HFFc6 (cell line): ENCODE measurements around the gene SLC6A9. TPM values are rescaled to one million over a fixed set of nuclear protein-coding genes. Genes with fewer than 3 reads are reported as not detected.

ENCODE experiments used
- DNase-seq: peaks from one replicate; pipeline ENCODE4 v3.0.0-alpha.2; 2018
- H3K27ac Mint-ChIP-seq: 2 replicates; pipeline ENCODE4 v1.8.0; 2020; ENCODE audit warnings: mild to moderate bottlenecking, mixed read lengths
- H3K27me3 Mint-ChIP-seq: 2 replicates; pipeline ENCODE4 v1.8.0; 2021; ENCODE audit warnings: mild to moderate bottlenecking, moderate library complexity, mixed read lengths; ENCODE audit not compliant: insufficient read depth
- H3K36me3 Mint-ChIP-seq: 2 replicates; pipeline ENCODE4 v1.8.0; 2021; ENCODE audit warnings: low read depth, mixed read lengths
- H3K4me1 Mint-ChIP-seq: 2 replicates; pipeline ENCODE4 v1.8.0; 2020; ENCODE audit warnings: low read depth, mixed read lengths
- H3K4me3 Mint-ChIP-seq: 2 replicates; pipeline ENCODE4 v1.8.0; 2020; ENCODE audit warnings: mild to moderate bottlenecking, moderate library complexity, mixed read lengths
- H3K9me3 Mint-ChIP-seq: 2 replicates; pipeline ENCODE4 v1.8.0; 2020; ENCODE audit warnings: mild to moderate bottlenecking, mixed read lengths
- total RNA-seq, 6 experiments: library from RNA; stranded (reverse); fragmentation: NEBNext Ultra II Directional; extraction: Animal tissue kit (Norgen Biotek cat#: 25700); gene quantifications; 2 replicates in 1 of 6; 3 replicates in 5 of 6; pipeline ENCODE4 v1.2.3, GENCODE V29; 2021
- TF ChIP-seq, protein P1 (sequence below): fragments of 200-600 bp; sonication (generic); IDR thresholded peaks from 2 replicates; pipeline ENCODE4 v1.5.0; 2021; ENCODE audit warnings: antibody characterized with exemption, mild to moderate bottlenecking

The SLC6A9 gene
- total RNA-seq, 6 experiments from 2014 or later = 8.3 to 11.0 (median 9.3) TPM

DNA sequence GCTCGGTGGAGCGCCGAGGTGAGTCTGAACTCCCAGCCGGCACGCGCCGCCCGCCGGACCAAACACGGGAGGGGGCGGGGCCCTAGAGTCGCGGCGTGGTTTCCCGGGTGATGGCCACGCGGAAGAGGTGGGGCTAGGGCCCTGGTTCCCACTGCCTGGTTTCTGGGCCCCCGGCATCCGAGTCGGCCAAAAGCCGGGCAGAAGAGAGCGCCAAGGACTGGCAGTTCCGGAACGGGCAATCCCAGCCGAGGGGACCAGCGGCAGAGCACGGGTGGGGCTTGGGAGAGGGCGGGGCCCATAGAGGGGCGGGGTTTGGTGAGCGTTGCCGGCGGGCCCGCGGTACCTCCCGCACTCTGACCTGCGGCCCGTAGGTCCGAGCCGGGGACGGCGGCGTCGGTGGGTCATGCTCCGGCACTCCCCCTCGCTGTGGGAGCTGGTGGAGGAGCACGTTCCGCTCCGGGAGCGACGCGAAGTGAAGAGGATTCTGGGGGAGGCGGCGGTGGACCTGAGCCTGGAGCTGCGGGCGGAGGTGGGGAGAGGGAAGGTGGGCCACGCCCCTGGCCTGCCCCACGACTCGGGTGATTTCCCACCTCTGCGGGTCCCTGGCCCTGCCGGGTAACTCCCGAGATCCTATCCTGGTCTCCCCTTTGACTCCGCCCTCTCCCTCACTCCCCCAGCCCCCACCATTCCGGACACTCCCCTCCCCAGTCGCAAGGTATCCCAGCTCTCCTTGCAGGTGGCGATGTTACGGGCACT is 39.6 kb downstream of the SLC6A9 start, which contains the start of gene CCDC24:
CCDC24 (plus strand) TSS at position 124 of the 756 bp plus-strand sequence; CDS start at position 404, 280 bp downstream.
- peak; percentile 87 for DNase-seq
- no peaks in the 10 kb centered on the region for H3K36me3 Mint-ChIP-seq
- H3K27me3 Mint-ChIP-seq = peaks cover 10% of the 10 kb centered on the region; the same call in 1 of the 2 replicates
- TF ChIP-seq, protein P1, sequence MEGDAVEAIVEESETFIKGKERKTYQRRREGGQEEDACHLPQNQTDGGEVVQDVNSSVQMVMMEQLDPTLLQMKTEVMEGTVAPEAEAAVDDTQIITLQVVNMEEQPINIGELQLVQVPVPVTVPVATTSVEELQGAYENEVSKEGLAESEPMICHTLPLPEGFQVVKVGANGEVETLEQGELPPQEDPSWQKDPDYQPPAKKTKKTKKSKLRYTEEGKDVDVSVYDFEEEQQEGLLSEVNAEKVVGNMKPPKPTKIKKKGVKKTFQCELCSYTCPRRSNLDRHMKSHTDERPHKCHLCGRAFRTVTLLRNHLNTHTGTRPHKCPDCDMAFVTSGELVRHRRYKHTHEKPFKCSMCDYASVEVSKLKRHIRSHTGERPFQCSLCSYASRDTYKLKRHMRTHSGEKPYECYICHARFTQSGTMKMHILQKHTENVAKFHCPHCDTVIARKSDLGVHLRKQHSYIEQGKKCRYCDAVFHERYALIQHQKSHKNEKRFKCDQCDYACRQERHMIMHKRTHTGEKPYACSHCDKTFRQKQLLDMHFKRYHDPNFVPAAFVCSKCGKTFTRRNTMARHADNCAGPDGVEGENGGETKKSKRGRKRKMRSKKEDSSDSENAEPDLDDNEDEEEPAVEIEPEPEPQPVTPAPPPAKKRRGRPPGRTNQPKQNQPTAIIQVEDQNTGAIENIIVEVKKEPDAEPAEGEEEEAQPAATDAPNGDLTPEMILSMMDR = peak; percentile 31
- peaks cover 29% of the 10 kb centered on the region for H3K4me1 Mint-ChIP-seq
- no peaks in the 10 kb centered on the region for H3K9me3 Mint-ChIP-seq
- H3K27ac Mint-ChIP-seq = peak within 1 kb of the TSS; percentile 90
- peak within 1 kb of the TSS; percentile 89 for H3K4me3 Mint-ChIP-seq

DNA sequence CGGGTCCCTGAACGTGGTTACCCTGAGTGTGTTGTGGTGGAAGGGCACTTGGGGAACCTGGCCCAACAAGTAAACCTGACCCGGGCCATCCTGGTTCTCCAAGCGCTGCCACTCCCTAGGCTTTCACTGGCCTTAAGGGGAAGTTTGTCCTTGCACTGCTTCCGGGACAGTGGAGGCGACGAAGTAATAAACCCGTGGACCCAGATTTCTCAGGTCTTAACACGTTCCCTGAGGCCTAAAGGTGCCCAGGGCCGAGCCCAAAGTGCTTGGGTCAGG is 40.1 kb downstream of the SLC6A9 start:
- no peaks in the 10 kb centered on the region for H3K36me3 Mint-ChIP-seq
- peak overlapping the region; percentile 89 for H3K4me3 Mint-ChIP-seq

DNA sequence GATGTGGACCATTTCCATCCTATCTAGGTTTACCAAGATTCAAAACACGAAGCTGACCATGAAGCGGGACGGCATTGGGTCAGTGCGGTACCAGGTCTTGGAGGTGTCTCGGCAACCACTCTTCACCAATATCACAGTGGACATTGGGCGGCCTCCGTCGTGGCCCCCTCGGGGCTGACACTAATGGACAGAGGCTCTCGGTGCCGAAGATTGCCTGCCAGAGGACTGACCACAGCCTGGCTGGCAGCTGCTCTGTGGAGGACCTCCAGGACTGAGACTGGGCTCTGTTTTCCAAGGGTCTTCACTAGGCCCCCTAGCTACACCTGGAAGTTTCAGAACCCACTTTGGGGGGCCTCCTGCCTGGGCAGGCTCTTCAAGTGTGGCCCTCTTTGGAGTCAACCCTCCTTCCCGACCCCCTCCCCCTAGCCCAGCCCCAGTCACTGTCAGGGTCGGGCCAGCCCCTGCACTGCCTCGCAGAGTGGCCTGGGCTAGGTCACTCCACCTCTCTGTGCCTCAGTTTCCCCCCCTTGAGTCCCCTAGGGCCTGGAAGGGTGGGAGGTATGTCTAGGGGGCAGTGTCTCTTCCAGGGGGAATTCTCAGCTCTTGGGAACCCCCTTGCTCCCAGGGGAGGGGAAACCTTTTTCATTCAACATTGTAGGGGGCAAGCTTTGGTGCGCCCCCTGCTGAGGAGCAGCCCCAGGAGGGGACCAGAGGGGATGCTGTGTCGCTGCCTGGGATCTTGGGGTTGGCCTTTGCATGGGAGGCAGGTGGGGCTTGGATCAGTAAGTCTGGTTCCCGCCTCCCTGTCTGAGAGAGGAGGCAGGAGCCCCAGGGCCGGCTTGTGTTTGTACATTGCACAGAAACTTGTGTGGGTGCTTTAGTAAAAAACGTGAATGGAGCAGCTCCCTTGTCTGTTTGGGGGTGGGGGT is 40.7 kb downstream of the SLC6A9 start:
- H3K36me3 Mint-ChIP-seq = peaks cover 6% of the 10 kb centered on the region
- peaks cover 10% of the 10 kb centered on the region; the same call in 1 of the 2 replicates for H3K27me3 Mint-ChIP-seq
- TF ChIP-seq, protein P1 = peak; percentile 54
- DNase-seq = no peak
- peaks cover 40% of the 10 kb centered on the region for H3K4me1 Mint-ChIP-seq
- H3K4me3 Mint-ChIP-seq = peak overlapping the region; percentile 89
- no peaks in the 10 kb centered on the region for H3K9me3 Mint-ChIP-seq
- H3K27ac Mint-ChIP-seq = peak overlapping the region; percentile 90

More for the DNA sequence above, 40.1 kb downstream of the SLC6A9 start:
- DNase-seq = no peak
- TF ChIP-seq, protein P1 = no peak
- Mint-ChIP-seq H3K27me3 (peaks cover 10% of the 10 kb centered on the region; the same call in 1 of the 2 replicates), H3K4me1 (peaks cover 34% of the 10 kb centered on the region), H3K27ac (peak overlapping the region; percentile 90), H3K9me3 (no peaks in the 10 kb centered on the region)

DNA sequence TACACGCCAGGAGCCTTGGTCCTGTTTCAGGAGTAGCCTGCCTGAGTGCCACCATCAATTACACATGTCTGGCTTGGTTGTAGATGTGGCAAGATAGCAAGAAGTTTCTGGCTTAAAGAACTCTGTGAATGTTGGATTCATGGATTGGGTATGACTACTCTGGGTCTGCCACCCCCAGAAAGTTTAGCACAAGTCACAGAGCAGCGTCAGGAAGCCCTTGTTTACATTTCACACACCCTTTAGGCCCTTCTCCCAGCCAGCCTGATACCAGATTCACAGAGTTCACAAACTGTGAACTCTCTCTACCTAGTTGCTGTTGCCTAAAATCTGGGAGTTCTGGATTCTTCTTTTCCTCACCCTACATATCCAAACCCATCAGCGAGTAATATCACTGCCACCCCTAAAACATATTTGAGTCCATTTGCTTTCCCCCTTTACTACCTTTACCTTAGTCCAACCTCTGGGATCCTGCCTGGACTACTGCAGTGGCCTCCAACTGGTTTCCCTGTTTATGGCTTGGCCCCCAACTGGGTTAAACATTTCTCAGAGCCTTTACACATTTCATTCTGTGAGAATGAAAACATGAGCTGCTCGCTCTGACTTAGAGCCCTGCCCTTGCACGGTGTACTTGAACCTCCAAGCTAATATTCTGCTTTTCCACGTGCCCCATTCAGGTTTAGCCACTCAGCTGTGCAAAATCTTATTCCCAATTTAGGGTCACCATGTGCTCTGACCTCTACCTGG is 43.9 kb downstream of the SLC6A9 start:
- Mint-ChIP-seq H3K27ac (peak overlapping the region; percentile 59), H3K4me3 (no peak overlapping the region), H3K9me3 (no peaks in the 10 kb centered on the region), H3K4me1 (peaks cover 44% of the 10 kb centered on the region), H3K36me3 (peaks cover 21% of the 10 kb centered on the region), H3K27me3 (peaks cover 11% of the 10 kb centered on the region)
- DNase-seq = no peak
- TF ChIP-seq, protein P1 = no peak

DNA sequence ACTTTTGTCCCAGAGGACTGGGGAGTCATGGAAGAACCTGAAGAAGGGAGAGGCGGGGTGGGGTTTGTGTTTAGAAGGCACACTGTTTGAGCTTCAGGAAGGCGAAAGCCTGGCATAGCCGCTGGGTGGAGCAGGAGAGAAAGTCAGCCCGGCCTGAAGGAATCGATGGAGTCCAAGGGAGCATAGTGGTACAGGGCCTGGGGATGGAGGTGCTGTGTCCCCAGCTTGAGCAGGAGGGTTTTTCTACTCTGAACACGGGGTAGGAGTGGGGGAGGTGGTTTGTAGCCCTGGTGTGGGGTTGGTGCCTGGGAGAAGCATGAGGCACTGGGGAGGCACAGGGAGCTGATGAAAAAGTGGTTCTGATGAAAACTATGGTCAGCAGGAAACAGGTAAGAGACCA is 44.5 kb downstream of the SLC6A9 start:
- Mint-ChIP-seq H3K27me3 (peaks cover 11% of the 10 kb centered on the region), H3K4me1 (peaks cover 44% of the 10 kb centered on the region), H3K27ac (peak overlapping the region; percentile 59), H3K36me3 (peaks cover 25% of the 10 kb centered on the region), H3K9me3 (no peaks in the 10 kb centered on the region), H3K4me3 (no peak overlapping the region)
- TF ChIP-seq, protein P1 = no peak
- DNase-seq = no peak
